ENCODE data around the gene TDRD10. TPM values are rescaled to one million over a fixed set of nuclear protein-coding genes. Genes with fewer than 3 reads are reported as not detected.

The TDRD10 gene
- total RNA-seq, 1 donor from 2014 or later = not detected

- peak; percentile 82 for TF ChIP-seq CTCF (conservative IDR thresholded peaks at IDR 0.05; ENCODE audit: low read depth, low read length)
- no peak overlapping the region for H3K4me3 ChIP-seq (ENCODE audit: low read depth, low read length)
- no peak for DNase-seq (ENCODE audit: low read depth)
Observed at GRCh38 chr1:154546264-154547063, 44.4 kb downstream of the TDRD10 start.

GRCh38 chr1:154547105-154547732, 45.2 kb downstream of the TDRD10 start:
- H3K4me3 ChIP-seq (ENCODE audit: low read depth, low read length) = no peak overlapping the region
- DNase-seq (ENCODE audit: low read depth) = no peak
- TF ChIP-seq CTCF (conservative IDR thresholded peaks at IDR 0.05; ENCODE audit: low read depth, low read length) = no peak

GRCh38 chr1:154548028-154548427, 46.0 kb downstream of the TDRD10 start:
- H3K4me3 ChIP-seq (ENCODE audit: low read depth, low read length) = no peak overlapping the region
- DNase-seq (ENCODE audit: low read depth) = no peak
- no peak for TF ChIP-seq CTCF (conservative IDR thresholded peaks at IDR 0.05; ENCODE audit: low read depth, low read length)

- H3K4me3 ChIP-seq (ENCODE audit: low read depth, low read length) = no peak overlapping the region
- TF ChIP-seq CTCF (conservative IDR thresholded peaks at IDR 0.05; ENCODE audit: low read depth, low read length) = no peak
- DNase-seq (ENCODE audit: low read depth) = no peak
Observed at GRCh38 chr1:154549202-154549770, 47.3 kb downstream of the TDRD10 start.

- H3K4me3 ChIP-seq (ENCODE audit: low read depth, low read length) = no peak overlapping the region
- no peak for TF ChIP-seq CTCF (conservative IDR thresholded peaks at IDR 0.05; ENCODE audit: low read depth, low read length)
- no peak for DNase-seq (ENCODE audit: low read depth)
Observed at GRCh38 chr1:154550070-154550469, 48.1 kb downstream of the TDRD10 start.

- no peak for TF ChIP-seq CTCF (conservative IDR thresholded peaks at IDR 0.05; ENCODE audit: low read depth, low read length)
- no peak overlapping the region for H3K4me3 ChIP-seq (ENCODE audit: low read depth, low read length)
- no peak for DNase-seq (ENCODE audit: low read depth)
Observed at GRCh38 chr1:154550657-154551056, 48.6 kb downstream of the TDRD10 start.

All from epithelial cell of proximal tubule (primary cell).